ENCODE results near the gene PRKCQ. TPM values are rescaled to one million over a fixed set of nuclear protein-coding genes. Genes with fewer than 3 reads are reported as not detected.
A peak's percentile ranks its signal among the peaks of the same experiment; 100 is the strongest.

Gene PRKCQ
- total RNA-seq, 1 donor from 2014 or later, result 0.15 TPM

DNA sequence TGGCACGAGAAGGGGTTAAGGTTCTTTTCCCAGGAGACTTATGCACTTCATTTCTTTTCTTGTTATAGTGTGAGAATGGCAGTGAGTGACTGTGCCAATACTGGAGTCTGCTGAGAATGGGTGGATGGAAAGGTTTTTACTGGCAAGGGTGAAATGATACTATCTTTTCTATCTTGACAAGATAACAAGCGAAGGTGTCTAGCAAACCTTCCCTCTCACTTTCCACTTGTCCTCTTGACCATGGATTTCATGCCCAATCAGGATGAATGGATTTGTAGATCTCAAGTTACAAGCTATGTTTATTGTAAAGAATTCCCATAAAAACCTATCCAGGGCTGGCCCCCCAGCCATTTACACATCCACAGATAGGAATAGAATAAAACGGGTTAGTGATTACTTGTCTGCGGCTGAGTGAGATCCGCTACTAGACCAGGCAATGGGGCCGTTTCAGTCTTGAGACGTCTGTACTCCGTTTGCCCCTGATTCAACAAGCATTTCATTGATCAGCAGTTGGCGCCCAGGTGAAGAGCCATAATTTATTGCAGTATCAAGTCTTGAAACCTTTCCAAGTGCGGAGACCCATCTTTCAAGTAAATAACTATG, 152.6 kb downstream of the PRKCQ start:
- no peak overlapping the region for H3K27ac Mint-ChIP-seq (ENCODE audit: unreplicated experiment)
- DNase-seq (ENCODE audit: low spot score), result no peak
- peaks cover 7% of the 10 kb centered on the region for H3K27me3 Mint-ChIP-seq (ENCODE audit: low read depth)
- no peaks in the 10 kb centered on the region for H3K36me3 Mint-ChIP-seq (ENCODE audit: low read depth)
- H3K4me1 Mint-ChIP-seq (ENCODE audit: low read depth), result peaks cover 4% of the 10 kb centered on the region
- peaks cover 3% of the 10 kb centered on the region for H3K9me3 Mint-ChIP-seq (ENCODE audit: low read depth)
- no peak overlapping the region for H3K4me3 Mint-ChIP-seq (ENCODE audit: unreplicated experiment)
- TF ChIP-seq, protein P1, sequence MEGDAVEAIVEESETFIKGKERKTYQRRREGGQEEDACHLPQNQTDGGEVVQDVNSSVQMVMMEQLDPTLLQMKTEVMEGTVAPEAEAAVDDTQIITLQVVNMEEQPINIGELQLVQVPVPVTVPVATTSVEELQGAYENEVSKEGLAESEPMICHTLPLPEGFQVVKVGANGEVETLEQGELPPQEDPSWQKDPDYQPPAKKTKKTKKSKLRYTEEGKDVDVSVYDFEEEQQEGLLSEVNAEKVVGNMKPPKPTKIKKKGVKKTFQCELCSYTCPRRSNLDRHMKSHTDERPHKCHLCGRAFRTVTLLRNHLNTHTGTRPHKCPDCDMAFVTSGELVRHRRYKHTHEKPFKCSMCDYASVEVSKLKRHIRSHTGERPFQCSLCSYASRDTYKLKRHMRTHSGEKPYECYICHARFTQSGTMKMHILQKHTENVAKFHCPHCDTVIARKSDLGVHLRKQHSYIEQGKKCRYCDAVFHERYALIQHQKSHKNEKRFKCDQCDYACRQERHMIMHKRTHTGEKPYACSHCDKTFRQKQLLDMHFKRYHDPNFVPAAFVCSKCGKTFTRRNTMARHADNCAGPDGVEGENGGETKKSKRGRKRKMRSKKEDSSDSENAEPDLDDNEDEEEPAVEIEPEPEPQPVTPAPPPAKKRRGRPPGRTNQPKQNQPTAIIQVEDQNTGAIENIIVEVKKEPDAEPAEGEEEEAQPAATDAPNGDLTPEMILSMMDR (IDR thresholded peaks at IDR 0.05), result no peak

DNA sequence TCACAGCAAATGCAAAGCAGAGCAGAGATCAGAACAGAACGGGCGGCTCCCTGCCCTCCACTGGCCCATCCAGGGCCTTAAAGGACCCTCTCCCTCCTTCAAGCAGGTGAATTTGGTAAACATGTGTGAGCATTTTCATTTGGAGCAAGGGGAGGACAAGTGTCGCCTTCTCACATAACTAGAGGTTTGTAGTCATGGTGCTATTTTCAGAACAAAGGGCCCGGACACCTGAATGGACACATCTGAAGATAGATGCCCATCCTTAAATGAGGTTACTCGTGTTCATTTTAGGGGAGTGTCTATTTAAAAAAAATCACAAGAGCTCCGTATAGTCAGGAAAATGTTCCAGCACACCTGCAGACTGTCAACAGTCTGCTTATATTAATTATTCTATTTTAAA, 153.8 kb downstream of the PRKCQ start:
- Mint-ChIP-seq H3K4me1 (ENCODE audit: low read depth) (no peaks in the 10 kb centered on the region), H3K4me3 (ENCODE audit: unreplicated experiment) (no peak overlapping the region), H3K36me3 (ENCODE audit: low read depth) (no peaks in the 10 kb centered on the region), H3K27me3 (ENCODE audit: low read depth) (peaks cover 6% of the 10 kb centered on the region), H3K9me3 (ENCODE audit: low read depth) (peaks cover 3% of the 10 kb centered on the region), H3K27ac (ENCODE audit: unreplicated experiment) (no peak overlapping the region)
- DNase-seq (ENCODE audit: low spot score), result no peak
- TF ChIP-seq, protein P1 (IDR thresholded peaks at IDR 0.05), result no peak

DNA sequence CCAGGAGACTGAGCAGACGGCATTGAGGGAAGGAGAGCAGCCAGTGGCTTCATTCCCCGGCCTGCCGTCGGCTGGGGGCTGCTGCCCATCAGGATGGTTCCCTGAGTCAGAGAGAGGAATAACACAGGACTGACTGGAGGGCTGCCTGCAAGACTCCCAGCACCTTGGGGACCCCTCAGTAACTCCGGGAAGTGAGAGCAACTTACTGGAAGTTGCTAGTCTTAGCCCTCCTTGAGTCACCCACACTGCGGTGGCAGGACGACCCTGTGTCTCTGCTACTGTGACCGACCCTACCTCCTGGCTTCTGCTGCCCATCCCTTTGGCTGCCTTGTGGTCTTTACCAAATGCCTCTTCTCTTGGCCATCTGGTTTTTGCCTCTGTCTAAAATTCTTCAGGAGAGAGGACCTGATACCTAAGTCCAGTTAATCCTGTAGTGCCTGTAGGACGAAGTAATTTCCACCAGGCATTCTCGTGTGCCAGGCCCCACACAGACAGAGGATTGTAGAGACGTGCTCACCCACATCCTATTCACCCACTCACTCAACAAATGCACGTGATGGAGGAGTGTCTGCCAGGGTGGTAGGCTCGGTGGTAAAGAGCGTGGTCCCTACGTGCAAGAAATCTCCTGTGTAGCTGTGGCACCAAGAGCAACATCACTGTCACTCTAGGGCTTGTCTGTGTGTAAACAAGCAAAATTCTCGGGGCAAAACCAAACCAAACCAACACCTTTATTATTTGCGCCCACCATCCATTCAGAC, 156.5 kb downstream of the PRKCQ start:
- Mint-ChIP-seq H3K9me3 (ENCODE audit: low read depth) (peaks cover 3% of the 10 kb centered on the region), H3K27ac (ENCODE audit: unreplicated experiment) (no peak overlapping the region), H3K27me3 (ENCODE audit: low read depth) (no peaks in the 10 kb centered on the region), H3K4me1 (ENCODE audit: low read depth) (no peaks in the 10 kb centered on the region), H3K4me3 (ENCODE audit: unreplicated experiment) (no peak overlapping the region), H3K36me3 (ENCODE audit: low read depth) (no peaks in the 10 kb centered on the region)
- DNase-seq (ENCODE audit: low spot score), result no peak
- TF ChIP-seq, protein P1 (IDR thresholded peaks at IDR 0.05), result no peak

DNA sequence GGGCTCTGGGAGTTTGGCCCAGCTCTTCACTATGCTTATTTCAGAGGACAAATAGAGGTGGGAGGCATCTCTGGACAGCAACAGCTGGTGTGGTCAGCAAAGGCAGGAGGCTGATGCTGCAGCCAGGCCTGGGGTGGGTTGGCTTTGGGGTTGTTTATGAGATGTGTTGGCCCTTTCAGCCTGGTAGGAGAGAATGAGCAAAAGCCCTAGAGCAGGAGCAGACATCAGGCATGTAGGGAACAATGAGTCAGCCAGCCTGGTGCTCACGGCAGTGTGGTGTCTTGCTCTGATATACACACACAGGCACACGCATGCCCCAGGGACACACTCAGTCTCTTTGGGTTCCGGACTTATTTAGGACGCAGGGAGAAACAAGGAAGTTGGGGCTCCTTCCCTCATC, 157.1 kb downstream of the PRKCQ start:
- TF ChIP-seq, protein P1 (IDR thresholded peaks at IDR 0.05), result no peak
- H3K36me3 Mint-ChIP-seq (ENCODE audit: low read depth), result no peaks in the 10 kb centered on the region
- H3K4me1 Mint-ChIP-seq (ENCODE audit: low read depth), result no peaks in the 10 kb centered on the region
- H3K9me3 Mint-ChIP-seq (ENCODE audit: low read depth), result peaks cover 3% of the 10 kb centered on the region
- H3K27ac Mint-ChIP-seq (ENCODE audit: unreplicated experiment), result peak overlapping the region; percentile 45
- H3K4me3 Mint-ChIP-seq (ENCODE audit: unreplicated experiment), result no peak overlapping the region
- no peaks in the 10 kb centered on the region for H3K27me3 Mint-ChIP-seq (ENCODE audit: low read depth)
- no peak for DNase-seq (ENCODE audit: low spot score)

DNA sequence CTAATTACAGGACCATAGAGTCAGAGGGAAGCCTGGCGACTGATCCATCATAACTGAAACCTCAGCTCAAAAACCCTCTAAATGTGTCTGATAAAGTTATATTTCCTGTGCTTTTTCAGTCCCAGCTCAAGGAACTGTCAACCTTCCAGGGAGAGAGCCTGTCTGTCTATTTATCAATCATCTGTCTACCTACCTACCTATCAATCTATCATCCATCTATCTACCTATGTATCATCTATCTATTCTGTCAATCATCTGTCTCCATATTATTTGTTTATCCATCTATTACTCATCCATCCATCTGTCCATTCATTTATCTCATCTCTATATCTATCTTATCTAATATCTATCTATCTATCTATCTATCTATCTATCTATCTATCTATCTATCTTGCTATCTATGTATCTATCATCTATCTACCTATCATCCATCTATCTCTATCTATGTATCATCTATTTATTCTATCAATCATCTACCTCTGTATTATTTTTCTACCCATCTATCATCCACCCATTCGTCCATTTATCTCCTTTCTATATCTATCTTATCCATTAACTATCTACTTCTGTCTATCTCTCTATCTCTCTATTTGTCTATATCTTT, 161.4 kb downstream of the PRKCQ start:
- peaks cover 3% of the 10 kb centered on the region for H3K9me3 Mint-ChIP-seq (ENCODE audit: low read depth)
- no peak overlapping the region for H3K4me3 Mint-ChIP-seq (ENCODE audit: unreplicated experiment)
- H3K36me3 Mint-ChIP-seq (ENCODE audit: low read depth), result no peaks in the 10 kb centered on the region
- no peak overlapping the region for H3K27ac Mint-ChIP-seq (ENCODE audit: unreplicated experiment)
- peaks cover 12% of the 10 kb centered on the region for H3K27me3 Mint-ChIP-seq (ENCODE audit: low read depth)
- no peaks in the 10 kb centered on the region for H3K4me1 Mint-ChIP-seq (ENCODE audit: low read depth)
- DNase-seq (ENCODE audit: low spot score), result no peak
- TF ChIP-seq, protein P1 (IDR thresholded peaks at IDR 0.05), result no peak

Measured in chondrocyte (in vitro differentiated cells).